Hematopoietic multipotent progenitor cell treated with erythropoietin and hydrocortisone succinate and interleukin-3 and kit ligand, for 4 days (in vitro differentiated cells): ENCODE measurements around the gene ZDHHC4.

ENCODE experiments used
- DNase-seq: peaks from one replicate; pipeline ENCODE4 v3.0.0-alpha.2; 2015

The ZDHHC4 gene

DNA sequence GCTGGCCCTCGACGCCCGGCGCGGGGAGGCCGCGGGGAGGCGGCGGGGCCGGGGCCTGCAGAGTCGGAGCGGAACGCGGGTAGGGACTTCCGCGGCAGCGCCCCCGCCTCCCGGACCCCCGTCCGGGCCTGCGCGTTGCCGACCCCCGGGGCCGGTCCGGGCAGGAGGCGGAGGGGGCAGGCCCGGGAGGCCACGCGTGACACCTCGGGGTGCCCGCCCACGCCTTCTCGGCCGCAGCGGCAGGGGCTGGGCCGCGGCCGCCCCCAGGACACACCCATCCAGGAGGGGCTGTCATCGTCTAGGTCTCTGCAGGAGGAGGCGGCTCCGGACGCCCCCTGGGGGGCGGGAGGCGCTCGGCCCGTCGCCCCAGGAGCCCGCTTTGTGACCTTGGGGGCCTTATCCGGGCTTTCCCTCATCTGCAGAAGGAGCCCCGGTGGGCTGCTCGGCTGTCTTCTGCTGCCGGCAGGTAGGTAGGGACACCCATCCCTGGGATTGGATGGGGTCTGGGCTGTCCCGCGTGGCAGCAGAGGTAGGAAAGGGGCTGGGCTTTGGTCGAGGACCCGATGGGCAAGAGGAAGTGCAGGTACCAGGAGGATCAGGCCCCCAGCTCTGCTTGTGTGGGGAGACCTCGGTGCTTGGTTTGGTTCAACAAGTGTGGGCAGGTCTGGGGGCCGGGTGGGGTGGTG is 60.4 kb downstream of the ZDHHC4 start:
- peak; percentile 87 for DNase-seq
